ENCODE data around the gene CHST2.

CHST2 gene

DNA sequence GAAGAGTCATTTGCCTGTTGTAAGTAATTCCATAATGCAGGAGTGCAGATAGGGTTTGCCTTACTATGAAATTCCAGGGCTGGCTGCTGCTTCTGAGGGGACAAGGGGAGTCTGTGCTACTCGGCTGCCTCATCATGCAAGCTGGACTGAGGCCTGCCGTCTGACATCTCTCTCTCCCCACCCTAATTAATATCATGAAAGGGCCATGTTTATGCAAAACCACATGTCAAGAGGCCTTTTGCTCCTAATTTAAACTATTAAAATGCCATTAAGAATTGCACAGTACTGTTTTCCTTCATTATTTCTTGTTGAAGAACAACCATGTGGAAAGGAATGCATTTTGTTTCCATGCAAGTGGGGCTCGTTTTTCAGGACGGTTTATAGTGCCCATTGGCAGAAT is 26.3 kb downstream of the CHST2 start:
- H3K4me3 ChIP-seq (ENCODE audit: low read depth, low read length) = no peak overlapping the region
- no peak for DNase-seq (ENCODE audit: low read depth)
- TF ChIP-seq, protein P1, sequence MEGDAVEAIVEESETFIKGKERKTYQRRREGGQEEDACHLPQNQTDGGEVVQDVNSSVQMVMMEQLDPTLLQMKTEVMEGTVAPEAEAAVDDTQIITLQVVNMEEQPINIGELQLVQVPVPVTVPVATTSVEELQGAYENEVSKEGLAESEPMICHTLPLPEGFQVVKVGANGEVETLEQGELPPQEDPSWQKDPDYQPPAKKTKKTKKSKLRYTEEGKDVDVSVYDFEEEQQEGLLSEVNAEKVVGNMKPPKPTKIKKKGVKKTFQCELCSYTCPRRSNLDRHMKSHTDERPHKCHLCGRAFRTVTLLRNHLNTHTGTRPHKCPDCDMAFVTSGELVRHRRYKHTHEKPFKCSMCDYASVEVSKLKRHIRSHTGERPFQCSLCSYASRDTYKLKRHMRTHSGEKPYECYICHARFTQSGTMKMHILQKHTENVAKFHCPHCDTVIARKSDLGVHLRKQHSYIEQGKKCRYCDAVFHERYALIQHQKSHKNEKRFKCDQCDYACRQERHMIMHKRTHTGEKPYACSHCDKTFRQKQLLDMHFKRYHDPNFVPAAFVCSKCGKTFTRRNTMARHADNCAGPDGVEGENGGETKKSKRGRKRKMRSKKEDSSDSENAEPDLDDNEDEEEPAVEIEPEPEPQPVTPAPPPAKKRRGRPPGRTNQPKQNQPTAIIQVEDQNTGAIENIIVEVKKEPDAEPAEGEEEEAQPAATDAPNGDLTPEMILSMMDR (IDR thresholded peaks at IDR 0.05; ENCODE audit: insufficient read depth, low read depth, low read length, missing control alignments) = no peak

DNA sequence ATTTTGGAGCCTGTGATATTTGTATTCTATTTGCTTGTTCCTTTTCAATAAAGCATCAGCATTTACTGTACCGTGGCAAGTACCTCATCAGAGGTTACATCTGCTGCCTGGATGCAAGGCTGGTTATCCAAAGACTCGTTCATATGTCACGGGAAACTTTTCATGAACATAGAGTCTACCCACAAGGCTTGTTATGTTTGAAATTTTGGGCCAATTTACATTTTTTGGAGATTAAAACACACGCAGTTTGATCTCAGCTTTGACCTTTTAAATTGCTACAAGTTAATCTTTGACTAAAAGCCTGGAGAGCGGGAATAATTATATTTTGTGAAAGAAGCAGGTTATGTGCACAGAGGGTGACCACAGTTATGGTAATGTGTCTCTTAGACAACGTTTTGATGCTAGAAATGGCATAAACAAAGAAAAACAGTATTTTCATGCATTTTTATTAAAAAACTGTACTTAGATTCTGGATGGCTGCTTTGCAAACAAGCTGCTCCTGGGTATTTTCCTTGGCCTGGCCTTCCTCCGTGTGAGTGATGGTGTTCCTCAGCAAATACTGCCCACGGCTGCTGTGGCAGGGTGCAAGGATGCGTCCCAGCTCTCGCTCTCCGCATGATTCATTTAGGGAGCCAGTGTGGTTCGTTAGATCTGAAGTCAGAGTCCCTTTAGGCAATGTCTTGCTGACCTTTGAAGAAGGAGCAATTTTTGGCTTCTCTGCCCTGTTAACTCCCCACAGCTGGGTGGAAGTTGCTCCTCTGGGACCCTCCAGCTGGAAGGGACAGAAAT is 27.1 kb downstream of the CHST2 start:
- TF ChIP-seq, protein P1 (IDR thresholded peaks at IDR 0.05; ENCODE audit: insufficient read depth, low read depth, low read length, missing control alignments) = no peak
- no peak overlapping the region for H3K4me3 ChIP-seq (ENCODE audit: low read depth, low read length)
- no peak for DNase-seq (ENCODE audit: low read depth)

DNA sequence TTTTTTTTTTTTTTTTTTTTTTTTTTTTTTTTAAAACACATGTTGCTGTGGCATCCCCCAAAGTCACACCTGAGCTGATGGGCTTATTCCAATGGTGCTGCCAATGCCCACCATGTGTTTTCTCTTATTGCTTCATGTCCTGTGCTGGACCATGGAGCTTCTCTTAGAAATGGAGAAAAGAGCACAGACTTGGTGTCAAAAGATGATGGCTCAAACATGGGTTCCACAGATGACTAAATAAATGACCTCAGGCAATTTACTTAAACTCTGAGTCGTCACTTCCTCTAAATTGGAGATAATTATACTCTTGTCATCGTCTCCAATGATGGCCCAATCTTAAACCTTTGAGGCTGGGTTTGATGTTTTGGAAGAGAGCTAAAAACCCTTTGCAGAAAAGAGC is 28.1 kb downstream of the CHST2 start:
- DNase-seq (ENCODE audit: low read depth) = no peak
- TF ChIP-seq, protein P1 (IDR thresholded peaks at IDR 0.05; ENCODE audit: insufficient read depth, low read depth, low read length, missing control alignments) = no peak
- no peak overlapping the region for H3K4me3 ChIP-seq (ENCODE audit: low read depth, low read length)

DNA sequence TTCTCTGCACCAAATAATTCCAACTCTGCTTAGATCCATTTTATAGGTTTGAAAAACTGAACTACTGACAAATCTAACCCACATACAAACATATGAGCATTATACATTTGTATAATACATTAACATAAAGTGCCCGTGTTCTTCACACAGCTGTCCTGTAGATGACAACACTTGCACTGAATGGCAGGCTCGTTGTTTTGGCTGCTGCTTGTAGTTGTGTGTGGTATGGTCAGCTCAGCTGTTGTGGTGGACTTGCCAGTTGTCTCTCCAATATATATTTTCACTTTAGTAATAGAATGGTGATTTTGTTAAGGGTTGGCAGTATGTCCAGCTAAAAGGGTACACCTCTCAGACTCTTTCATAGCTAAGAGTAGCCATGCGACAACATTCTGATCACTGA is 30.5 kb downstream of the CHST2 start:
- H3K4me3 ChIP-seq (ENCODE audit: low read depth, low read length) = no peak overlapping the region
- TF ChIP-seq, protein P1 (IDR thresholded peaks at IDR 0.05; ENCODE audit: insufficient read depth, low read depth, low read length, missing control alignments) = no peak
- DNase-seq (ENCODE audit: low read depth) = no peak

DNA sequence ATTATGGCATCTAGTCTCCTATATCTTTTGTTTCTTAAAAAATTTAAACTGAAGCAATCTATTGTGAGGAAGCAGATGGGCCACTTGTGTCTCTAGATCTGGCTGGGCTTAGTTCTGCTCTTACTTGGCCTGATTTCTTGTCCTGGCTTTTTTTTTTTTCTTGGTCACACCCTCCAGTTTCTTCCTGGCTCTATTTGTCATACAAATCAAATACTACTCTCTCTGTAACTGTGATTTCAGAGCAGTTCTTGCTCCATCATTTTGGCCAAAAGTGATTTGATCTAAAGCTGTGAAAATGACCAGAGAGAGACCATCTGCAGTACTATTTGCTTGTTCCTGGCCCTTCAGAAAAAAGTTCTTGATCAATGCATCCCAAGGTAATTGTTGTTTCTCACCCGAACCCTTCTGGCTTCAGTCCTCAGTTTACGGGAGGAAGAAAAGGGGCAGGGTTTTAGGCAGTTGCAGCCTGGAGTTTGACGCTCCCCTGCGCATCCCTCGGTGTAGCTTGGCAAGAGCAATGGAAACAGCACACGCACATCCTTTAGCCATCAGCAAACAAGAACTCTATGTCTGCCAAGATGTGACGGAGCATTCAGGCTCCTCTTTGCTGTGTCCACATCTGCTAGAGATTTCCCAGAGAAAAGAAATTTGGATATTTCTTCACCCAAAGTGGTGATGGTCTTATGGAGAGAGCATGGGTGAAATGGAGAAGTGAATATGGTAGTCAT is 31.6 kb downstream of the CHST2 start:
- H3K4me3 ChIP-seq (ENCODE audit: low read depth, low read length) = no peak overlapping the region
- TF ChIP-seq, protein P1 (IDR thresholded peaks at IDR 0.05; ENCODE audit: insufficient read depth, low read depth, low read length, missing control alignments) = no peak
- DNase-seq (ENCODE audit: low read depth) = no peak

DNA sequence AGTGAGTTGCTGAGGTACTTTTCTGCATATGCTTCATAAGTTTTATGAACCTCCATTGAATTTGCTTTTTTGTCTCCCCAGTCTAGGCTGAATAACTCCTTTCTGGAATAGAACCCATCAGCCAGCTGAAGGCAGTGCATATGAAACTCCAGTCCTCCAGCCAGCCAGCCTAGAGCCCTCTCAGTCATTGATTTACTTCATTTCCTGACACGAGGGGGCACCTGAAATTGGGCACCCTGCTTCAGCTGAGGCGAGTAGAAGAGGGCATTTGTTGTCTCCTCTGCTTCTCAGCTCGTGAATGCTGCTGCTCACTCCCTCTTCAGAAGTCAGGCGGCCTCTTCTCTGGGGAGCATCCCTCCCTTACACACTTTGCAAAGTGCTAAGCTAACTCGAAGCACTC is 32.5 kb downstream of the CHST2 start:
- DNase-seq (ENCODE audit: low read depth) = no peak
- TF ChIP-seq, protein P1 (IDR thresholded peaks at IDR 0.05; ENCODE audit: insufficient read depth, low read depth, low read length, missing control alignments) = no peak
- H3K4me3 ChIP-seq (ENCODE audit: low read depth, low read length) = no peak overlapping the region
